Kidney tubule cell (primary cell): Measurements from ENCODE around the gene CEMIP.

Experiments used
- DNase-seq: peaks from one replicate; pipeline ENCODE4 v3.0.0-alpha.2; 2018; ENCODE audit warnings: low spot score

The CEMIP gene, protein sequence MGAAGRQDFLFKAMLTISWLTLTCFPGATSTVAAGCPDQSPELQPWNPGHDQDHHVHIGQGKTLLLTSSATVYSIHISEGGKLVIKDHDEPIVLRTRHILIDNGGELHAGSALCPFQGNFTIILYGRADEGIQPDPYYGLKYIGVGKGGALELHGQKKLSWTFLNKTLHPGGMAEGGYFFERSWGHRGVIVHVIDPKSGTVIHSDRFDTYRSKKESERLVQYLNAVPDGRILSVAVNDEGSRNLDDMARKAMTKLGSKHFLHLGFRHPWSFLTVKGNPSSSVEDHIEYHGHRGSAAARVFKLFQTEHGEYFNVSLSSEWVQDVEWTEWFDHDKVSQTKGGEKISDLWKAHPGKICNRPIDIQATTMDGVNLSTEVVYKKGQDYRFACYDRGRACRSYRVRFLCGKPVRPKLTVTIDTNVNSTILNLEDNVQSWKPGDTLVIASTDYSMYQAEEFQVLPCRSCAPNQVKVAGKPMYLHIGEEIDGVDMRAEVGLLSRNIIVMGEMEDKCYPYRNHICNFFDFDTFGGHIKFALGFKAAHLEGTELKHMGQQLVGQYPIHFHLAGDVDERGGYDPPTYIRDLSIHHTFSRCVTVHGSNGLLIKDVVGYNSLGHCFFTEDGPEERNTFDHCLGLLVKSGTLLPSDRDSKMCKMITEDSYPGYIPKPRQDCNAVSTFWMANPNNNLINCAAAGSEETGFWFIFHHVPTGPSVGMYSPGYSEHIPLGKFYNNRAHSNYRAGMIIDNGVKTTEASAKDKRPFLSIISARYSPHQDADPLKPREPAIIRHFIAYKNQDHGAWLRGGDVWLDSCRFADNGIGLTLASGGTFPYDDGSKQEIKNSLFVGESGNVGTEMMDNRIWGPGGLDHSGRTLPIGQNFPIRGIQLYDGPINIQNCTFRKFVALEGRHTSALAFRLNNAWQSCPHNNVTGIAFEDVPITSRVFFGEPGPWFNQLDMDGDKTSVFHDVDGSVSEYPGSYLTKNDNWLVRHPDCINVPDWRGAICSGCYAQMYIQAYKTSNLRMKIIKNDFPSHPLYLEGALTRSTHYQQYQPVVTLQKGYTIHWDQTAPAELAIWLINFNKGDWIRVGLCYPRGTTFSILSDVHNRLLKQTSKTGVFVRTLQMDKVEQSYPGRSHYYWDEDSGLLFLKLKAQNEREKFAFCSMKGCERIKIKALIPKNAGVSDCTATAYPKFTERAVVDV (N-terminal part only)

GRCh38 chr15:80778964-80779657, at the start of gene CEMIP:
Gene CEMIP (plus strand): TSS chr15:80779370. CDS start chr15:80873880, 94,510 bp downstream.
- peak; percentile 75 for DNase-seq

DNA sequence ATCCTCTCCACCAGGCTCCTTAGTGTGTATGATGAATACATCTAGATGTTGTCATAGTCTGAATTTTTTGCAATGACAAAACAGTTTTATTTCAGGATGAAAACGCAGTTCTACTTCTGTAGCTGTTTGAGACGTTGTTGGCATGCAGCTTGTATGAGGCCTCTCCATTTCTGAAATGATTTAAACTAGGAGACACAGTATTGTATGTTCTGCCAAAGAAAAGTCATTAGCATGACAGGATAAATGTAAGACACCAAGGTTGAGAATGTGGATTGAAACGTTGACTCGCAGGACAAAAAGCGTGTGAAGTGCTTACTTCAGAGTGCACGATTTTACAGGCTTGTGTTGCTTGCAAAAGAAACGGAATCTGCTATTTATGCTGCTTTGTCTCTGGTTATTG, 48.8 kb upstream of the CEMIP start:
- DNase-seq, result no peak

- DNase-seq, result no peak
Measured at GRCh38 chr15:80730926-80731325, 48.2 kb upstream of the CEMIP start.

DNA sequence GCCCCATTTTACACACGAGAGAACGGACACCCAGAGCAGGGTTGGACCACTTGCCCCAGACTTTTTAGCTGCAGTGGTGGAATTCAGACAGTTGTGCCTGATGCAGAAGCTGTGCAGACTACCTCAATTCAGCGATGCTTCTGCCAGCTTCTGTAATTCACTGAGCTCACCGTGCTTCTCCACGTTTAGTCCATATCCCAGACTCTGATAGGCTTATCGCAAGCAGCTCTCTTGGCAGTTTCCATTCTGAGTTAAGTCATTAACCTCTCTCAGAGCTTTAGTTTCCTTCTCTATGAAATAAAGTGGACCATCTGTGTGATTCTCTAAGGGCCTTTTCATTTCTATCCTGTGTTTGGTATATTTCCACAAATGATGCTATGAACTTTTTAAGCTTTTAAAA, 47.0 kb upstream of the CEMIP start:
- DNase-seq, result no peak

DNA sequence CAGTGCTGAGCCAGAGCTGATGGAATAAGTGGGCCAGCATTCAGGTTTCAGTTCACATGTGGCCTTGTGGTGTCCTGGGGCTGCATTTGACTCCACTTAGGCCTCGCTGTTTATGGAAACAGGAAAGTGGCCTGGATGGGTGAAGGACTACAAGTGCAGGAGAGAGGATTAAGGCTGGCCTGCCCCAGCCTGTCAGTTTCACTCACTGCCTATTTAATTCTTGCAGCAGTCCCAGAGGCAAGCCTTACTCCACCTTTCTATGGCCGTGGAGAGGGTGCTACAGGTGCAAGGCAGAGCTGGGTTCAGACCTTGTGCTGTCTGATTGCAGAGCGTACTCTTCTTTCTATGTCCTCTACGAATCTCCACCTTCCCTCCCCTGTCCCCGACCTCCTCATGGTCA, 46.4 kb upstream of the CEMIP start:
- no peak for DNase-seq

GRCh38 chr15:80733460-80733859, 45.7 kb upstream of the CEMIP start:
- no peak for DNase-seq

DNA sequence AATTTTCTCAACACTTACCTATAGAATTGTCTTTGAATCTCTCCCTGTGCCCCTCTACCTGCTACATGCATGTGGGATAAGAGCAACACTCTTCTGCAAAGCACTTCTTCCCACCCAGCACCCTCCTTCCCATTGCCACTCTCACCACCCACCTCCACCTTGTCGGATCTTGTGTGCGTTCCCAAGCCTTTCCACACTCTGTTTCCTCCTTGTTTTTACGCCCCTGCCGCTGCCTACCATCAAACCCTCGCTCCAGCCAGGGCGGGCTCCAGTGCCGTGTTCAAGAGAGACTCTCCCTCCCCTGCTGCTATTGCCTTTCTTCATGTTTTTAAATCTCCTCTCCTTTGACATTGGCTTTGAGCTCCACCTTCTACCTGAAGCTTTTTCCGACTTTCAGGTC, 43.8 kb upstream of the CEMIP start:
- DNase-seq, result no peak

- peak; percentile 40 for DNase-seq
Measured at GRCh38 chr15:80736560-80736959, 42.6 kb upstream of the CEMIP start.

- no peak for DNase-seq
Measured at GRCh38 chr15:80739919-80740318, 39.3 kb upstream of the CEMIP start.

GRCh38 chr15:80742081-80742480, 37.1 kb upstream of the CEMIP start:
- DNase-seq, result no peak

DNA sequence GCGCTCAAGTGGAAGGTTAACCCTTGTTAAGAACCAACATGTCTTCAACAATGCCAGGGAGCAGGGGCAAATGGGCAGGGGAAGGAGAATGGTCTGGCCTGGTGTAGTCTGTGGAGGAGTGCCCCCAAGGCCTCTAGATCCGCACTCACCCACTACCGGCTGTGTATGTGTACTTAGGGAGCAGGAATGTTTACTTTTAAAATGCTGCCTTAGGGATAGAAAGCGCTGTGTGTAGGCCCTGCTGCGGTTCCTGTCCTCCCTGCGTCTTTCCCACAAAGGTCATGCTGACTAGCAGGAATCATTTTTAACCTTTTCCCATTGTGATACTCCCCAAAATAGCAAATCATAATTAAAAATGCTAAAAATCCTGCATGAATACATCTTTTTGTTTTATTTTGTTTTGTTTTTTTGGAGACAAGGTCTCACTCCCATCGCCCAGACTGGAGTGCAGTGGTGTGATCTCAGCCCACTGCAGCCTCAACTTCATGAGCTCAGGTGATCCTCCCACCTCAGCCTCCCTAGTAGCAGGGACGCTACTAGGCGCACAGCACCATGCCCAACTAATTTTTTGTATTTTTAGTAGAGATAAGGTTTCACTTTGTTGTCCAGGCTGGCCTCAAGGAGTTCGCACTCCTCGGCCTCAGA, 35.9 kb upstream of the CEMIP start:
- no peak for DNase-seq

- no peak for DNase-seq
Measured at GRCh38 chr15:80744415-80744814, 34.8 kb upstream of the CEMIP start.

GRCh38 chr15:80744826-80745225, 34.3 kb upstream of the CEMIP start:
- no peak for DNase-seq

GRCh38 chr15:80745888-80746287, 33.3 kb upstream of the CEMIP start:
- DNase-seq, result no peak

GRCh38 chr15:80747317-80748053, 31.7 kb upstream of the CEMIP start:
- DNase-seq, result no peak

- peak; percentile 28 for DNase-seq
Measured at GRCh38 chr15:80749589-80749988, 29.6 kb upstream of the CEMIP start.

DNA sequence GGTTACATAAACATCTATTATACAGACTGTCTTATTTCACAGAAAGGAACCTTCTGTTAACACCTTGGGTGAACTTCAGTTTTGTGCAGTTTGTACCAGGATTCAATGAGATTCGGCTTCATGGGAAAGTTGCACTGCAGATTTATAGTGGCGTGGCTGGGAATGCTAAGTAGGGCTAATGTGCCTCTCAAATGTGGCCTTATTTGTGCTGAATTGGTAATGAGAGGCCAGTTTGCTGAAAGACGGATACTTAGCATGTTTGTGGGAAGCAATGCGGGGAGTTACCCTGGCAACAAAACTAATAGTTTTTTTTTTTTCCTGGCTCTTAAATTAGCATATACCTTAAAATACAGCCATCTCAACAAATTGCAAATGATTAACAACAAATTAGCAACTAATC, 28.6 kb upstream of the CEMIP start:
- DNase-seq, result no peak

GRCh38 chr15:80752204-80752603, 27.0 kb upstream of the CEMIP start:
- DNase-seq, result no peak

DNA sequence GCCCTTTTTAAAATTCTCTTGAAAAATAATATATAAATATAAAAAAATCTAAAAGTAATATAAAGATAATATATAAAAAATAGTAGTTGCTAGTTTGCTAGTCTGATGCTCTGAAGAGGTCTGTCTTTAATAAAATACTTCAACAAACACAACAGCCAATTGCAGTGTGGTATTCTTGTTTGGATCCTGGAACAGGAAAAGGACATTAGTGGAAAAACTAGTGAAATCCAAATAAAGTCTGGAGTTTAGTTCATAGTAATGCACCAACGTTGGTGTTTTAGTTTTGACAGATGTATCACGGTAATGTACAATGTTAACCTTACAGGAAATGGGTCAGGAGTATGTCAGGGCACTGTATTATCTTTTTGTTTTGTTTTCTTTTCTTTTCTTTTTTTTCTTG, 26.0 kb upstream of the CEMIP start:
- DNase-seq, result no peak

GRCh38 chr15:80754014-80754413, 25.2 kb upstream of the CEMIP start:
- DNase-seq, result no peak

- peak; percentile 28 for DNase-seq
Measured at GRCh38 chr15:80755885-80756284, 23.3 kb upstream of the CEMIP start.
